Measurements from ENCODE around the gene CEP170B.
"Not testable (repeated sequence)": the region's sequence is repeated elsewhere in the genome, so short reads cannot be mapped to it uniquely, and the experiment has no call there.

CEP170B gene

DNA sequence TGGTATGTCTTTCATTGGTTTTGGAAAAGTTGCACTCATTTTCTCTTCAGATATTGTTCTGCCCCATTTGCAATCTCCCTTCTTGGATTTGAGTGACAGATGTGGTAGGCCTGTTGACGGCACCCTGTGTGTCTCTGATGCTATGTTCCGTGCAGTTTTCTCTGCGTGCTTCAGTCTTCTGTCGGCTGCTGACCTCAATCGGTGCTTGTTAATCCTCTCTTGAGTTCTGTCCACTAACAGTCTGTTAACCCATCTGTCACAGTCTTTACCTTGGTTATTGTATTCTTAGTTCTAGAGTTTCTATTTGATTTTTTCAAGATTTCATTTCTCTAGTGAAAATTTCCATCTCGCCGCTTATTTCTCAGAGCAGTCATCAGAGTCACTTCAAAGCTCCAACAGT is 38.9 kb downstream of the CEP170B start:
- in situ Hi-C loops (cut with MboI; ENCODE audit: low sequenced_read_pairs): no loop called here

DNA sequence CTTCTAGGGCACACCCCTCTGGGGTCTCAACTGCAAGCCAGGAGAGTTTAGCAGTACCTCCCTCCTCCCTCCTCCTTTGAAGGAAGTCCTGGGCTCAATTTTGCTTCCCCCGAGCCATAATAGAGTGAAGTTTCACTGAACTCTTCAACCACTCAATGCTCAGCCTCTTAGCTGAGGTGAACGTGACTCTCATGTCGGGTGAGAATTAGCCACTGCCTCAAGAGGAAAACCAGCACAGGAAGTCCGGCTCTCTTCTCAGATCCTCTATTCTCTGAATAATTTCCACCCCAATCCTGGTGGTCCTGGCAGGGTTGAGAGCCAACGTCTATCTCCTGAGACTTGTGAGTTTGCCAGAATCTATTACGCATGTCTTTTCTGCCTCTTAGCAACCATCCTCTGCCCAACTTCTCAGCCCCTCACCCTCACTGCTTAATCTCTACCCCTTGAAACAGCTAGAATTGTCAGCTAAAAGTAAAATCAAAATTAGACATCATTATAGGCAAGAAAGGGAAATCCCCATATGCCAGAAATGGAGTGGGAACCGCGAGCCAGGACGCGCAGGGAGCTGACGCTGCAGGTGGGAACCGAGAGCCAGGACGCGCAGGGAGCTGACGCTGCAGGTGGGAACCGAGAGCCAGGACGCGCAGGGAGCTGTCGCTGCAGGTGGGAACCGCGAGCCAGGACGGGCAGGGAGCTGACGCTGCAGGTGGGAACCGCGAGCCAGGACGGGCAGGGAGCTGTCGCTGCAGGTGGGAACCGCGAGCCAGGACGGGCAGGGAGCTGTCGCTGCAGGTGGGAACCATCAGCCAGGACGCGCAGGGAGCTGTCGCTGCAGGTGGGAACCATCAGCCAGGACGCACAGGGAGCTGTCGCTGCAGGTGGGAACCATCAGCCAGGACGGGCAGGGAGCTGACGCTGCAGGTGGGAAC is 39.8 kb downstream of the CEP170B start:
- in situ Hi-C loops (cut with MboI; ENCODE audit: low sequenced_read_pairs): not testable (repeated sequence)

- in situ Hi-C loops (cut with MboI; ENCODE audit: low sequenced_read_pairs): not testable (repeated sequence)
Observed at GRCh38 chr14:104905579-104905933, 40.5 kb downstream of the CEP170B start.

GRCh38 chr14:104908303-104908702 is 43.2 kb downstream of the CEP170B start:
- in situ Hi-C loops (cut with MboI; ENCODE audit: low sequenced_read_pairs): no loop called here

- in situ Hi-C loops (cut with MboI; ENCODE audit: low sequenced_read_pairs): no loop called here
Observed at GRCh38 chr14:104912053-104912452, 47.0 kb downstream of the CEP170B start.

DNA sequence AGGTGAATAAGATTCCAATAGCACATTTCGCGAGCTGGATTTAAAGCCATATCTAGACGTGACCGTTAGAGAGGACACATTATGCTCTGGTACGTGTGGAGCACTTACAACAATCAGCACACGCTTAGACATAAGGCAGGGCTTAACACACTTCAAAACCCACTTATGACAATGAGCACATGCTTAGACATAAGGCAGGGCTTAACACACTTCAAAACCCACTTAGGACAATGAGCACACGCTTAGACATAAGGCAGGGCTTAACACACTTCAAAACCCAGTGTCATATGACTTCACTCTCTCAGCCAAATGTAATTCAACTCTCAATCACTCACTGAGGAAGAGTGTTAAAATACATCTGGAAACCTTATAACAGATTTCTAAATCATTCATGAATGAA is 48.4 kb downstream of the CEP170B start:
- in situ Hi-C loops (cut with MboI; ENCODE audit: low sequenced_read_pairs): no loop called here

DNA sequence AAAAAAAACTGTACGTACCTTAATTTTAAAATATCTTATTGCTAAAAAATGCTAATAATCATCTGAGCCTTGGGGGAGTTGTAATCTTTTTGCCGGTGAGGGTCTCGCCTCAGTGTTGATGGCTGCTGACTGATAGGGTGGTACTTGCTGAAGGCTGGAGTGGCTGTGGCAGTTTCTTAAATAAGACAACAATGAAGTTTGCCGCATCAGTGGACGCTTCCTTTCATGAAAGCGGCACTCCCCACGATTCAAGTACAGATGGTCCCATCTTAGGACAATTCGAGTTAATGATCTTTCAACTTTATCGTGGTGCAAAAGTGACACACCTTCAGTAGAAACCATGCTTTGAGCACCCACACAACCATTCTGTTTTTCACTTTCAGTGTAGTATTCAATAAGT is 52.0 kb downstream of the CEP170B start:
- in situ Hi-C loops (cut with MboI; ENCODE audit: low sequenced_read_pairs): no loop called here

DNA sequence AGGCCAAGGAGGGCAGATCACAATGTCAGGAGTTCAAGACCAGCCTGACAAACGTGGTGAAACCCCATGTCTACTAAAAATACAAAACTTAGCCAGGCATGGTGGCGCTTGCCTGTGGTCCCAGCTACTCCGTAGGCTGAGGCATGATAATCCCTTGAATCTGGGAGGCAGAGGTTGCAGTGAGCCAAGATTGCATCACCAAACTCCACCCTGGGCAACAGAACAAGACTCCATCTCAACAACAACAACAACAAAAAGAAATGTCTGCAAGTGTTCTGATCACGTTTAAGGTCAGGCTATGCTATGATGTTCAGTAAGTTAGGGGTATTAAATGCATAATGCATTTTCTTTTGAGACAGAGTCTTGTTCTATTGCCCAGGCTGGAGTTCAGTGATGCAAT is 52.9 kb downstream of the CEP170B start:
- in situ Hi-C loops (cut with MboI; ENCODE audit: low sequenced_read_pairs): no loop called here

DNA sequence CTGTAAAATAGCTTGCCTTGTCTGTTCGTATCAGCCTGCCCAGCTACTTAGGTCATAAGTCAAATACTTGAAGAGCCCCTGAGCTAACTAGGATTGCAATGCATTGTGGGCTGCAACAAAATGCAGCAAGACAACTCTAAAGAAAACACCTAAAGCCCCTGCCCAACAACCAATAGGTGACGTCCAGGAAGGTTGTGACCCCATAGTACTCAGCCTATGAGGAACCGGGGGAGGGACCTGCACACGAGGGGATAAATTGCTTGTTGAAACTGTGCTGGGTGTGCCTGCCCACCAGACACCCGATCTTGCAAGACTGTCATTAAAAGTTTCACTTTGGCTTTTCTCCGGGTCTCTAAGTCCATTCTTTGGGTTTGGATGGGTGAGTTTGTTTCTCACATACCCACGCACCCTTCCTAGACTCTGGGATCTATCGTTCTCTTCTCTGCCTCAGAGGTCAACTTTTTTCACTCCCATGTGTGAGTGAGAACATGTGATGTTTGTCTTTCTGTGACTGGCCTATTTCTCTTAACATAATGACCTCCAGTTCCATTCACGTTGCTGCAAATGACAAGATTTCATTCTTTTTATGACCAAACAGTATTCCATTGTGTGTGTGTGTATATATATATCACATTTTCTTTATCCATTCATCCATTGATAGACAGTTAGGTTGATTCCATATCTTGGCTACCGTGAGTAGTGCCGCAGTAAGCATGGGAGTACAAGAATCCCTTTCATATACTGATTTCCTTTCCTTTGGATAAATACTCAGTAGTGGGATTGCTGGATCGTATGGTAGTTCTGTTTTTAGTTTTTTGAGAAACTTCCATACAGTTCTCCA is 54.3 kb downstream of the CEP170B start:
- in situ Hi-C loops (cut with MboI; ENCODE audit: low sequenced_read_pairs): not testable (repeated sequence)

- in situ Hi-C loops (cut with MboI; ENCODE audit: low sequenced_read_pairs): no loop called here
Observed at GRCh38 chr14:104919993-104920315, 54.9 kb downstream of the CEP170B start.

DNA sequence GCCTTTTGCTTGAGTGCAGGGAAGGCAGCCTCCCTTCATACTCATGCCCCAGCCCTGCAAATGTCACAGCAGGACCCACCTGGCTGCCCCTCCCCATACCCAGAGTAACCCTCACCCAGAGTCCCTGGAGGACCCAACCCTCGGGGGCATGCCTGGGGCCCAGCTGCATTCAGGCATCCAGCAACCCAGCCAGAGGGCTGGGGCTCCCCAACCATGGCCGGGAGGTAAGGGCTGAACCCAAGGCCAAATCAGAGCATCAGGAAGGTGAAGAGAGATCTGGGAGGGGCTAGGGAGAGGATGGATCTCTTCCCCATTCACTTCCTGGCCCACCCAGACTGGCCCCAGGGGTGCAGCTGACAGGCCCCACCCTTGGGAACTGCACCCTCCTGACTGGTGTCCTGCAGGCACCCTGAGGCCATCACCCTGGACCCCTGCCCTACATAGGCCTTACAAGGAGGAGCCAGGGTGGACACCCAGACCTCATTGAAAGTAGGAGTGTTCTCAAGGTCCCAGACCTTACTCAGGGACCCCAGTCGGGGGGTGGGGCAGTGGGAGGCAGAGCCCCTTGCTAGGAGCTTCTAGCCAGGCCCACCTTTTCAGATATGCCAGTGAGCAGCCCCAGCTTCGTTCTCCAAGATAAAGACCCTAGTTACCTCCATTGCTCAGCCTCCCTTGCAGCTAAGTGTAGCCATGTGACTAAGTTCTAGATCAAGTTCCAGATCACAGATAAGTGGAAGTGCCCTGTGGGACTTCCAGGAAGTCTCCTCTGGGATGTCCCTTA is 58.8 kb downstream of the CEP170B start:
- in situ Hi-C loops (cut with MboI; ENCODE audit: low sequenced_read_pairs): no loop called here

DNA sequence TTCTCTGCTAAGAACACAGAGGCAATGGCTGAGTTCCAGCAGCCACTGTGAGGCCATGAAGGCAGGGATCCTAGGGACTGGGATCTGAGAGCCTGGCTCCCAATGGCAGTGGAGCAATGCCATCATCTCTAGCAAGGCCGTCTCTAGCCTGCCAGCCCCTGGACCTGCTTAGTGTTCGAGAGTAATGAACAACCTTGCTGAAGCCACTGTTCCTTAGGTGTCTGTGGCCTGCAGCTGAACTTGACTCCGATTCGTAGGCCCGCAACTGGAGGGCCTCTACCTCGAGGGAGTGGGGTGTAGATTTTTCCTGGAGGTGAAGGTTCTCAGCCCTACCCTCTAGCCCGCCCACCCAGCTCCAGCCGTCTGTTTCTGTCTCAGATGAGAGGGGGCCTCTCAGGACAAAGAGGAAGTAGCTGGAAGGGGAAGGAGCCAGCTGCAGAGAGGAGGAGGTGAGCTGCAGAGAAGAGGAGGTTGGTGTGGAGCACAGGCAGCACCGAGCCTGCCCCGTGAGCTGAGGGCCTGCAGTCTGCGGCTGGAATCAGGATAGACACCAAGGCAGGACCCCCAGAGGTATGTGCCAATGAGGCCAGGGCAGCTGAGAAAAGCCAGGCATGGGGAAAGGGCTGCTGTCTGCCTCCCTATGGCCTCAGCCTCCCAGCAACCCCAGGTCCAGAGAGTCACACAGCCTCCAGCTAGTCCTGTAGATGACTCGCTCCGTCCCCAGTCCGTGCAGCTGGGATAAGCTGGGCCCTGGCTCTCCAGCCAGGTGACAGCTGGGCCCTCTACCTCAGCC is 59.5 kb downstream of the CEP170B start, which contains the start of gene PLD4:
PLD4 (plus strand) TSS at position 459 of the 793 bp plus-strand sequence. CDS start 2,262 bp downstream, outside the sequence.
- in situ Hi-C loops (cut with MboI; ENCODE audit: low sequenced_read_pairs): no loop called here

GRCh38 chr14:104925214-104925854 is 60.3 kb downstream of the CEP170B start:
- in situ Hi-C loops (cut with MboI; ENCODE audit: low sequenced_read_pairs): no loop called here

DNA sequence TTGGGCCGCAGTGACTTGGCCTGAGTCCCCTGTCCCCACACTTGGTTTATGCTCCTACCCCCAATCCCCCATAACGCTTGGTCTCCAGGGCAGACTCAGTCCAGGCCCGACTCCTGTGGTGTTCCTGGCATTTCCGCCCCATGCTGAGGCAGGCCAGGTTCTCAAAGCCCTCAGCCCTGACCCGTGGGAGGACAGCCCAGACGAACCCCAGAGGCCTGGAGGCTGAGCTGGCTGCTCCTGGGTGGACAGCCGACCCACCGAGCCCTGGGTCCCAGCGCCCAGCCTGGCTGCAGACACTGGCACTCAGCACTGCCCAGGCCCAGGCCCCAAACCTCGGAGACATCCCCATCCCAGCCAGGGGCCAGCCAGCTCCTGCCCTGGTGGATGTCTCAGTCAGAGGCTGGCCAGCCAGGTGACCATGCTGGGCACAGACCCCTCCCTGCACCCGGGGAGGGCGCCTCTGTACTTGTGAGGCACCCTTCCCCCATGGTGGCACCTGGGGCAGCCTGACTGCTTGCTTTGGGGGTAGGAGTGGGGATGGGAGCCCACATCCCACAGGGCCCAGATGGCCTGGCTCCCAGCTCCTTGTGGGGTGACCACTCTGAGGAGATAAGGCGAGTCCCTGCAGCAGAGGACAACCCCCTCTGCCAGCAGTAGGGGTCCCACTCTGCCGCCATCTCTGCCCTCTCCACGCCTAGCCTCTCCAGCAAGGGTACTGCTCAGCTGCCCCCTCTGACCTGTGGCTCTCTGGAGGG is 61.0 kb downstream of the CEP170B start:
- in situ Hi-C loops (cut with MboI; ENCODE audit: low sequenced_read_pairs): no loop called here

DNA sequence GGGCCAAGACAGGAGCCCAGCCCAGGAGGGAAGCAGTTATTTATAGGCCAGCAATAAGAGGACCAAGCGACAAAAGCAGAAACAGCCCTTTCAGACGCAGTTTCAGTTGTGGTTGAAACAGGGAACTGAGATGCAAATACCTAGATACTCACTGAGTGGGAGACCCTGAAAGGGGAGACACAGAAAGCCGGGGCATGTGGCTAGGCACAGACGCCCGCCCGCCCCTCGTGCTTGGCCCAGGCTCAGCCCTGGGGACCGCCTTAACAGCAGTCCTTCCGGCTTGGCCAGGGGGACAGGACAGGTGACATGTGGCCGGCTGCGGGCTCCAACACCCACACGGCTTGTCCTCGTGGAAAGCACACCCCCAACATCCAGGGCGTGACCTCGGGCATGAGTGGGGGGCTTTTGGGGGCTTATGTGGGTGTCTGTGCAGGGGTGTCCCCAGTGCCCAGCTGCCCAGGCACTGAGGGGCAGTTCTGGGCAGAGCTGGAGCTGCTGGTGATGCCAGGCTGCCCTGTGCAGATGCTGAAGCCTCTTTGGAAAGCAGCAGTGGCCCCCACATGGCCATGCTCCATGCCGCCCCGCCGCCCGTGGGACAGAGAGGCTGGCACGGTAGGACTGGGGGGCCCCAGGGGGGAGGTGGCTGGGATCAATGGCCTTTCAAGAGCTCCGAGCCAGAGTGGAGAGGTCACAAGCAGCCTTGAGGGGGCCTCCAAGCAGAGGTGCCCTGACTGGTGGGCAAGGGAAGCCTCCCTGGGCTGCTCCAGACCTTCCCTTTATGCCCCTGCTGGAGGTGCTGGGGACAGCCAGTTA is 61.8 kb downstream of the CEP170B start:
- in situ Hi-C loops (cut with MboI; ENCODE audit: low sequenced_read_pairs): no loop called here

GRCh38 chr14:104927432-104927816 is 62.4 kb downstream of the CEP170B start:
- in situ Hi-C loops (cut with MboI; ENCODE audit: low sequenced_read_pairs): no loop called here

- in situ Hi-C loops (cut with MboI; ENCODE audit: low sequenced_read_pairs): no loop called here
Observed at GRCh38 chr14:104927901-104928300, 62.8 kb downstream of the CEP170B start.

- in situ Hi-C loops (cut with MboI; ENCODE audit: low sequenced_read_pairs): no loop called here
Observed at GRCh38 chr14:104928391-104929133, 63.5 kb downstream of the CEP170B start.
